Measurements from ENCODE around the gene LRRC23. TPM values are rescaled to one million over a fixed set of nuclear protein-coding genes. Genes with fewer than 3 reads are reported as not detected.

LRRC23 gene
- total and polyA plus RNA-seq, 2 of the 13 experiments (the other 11 are each of a cell fraction or from before 2014, with no cell fraction given), result 6.0 to 7.8 TPM

DNA sequence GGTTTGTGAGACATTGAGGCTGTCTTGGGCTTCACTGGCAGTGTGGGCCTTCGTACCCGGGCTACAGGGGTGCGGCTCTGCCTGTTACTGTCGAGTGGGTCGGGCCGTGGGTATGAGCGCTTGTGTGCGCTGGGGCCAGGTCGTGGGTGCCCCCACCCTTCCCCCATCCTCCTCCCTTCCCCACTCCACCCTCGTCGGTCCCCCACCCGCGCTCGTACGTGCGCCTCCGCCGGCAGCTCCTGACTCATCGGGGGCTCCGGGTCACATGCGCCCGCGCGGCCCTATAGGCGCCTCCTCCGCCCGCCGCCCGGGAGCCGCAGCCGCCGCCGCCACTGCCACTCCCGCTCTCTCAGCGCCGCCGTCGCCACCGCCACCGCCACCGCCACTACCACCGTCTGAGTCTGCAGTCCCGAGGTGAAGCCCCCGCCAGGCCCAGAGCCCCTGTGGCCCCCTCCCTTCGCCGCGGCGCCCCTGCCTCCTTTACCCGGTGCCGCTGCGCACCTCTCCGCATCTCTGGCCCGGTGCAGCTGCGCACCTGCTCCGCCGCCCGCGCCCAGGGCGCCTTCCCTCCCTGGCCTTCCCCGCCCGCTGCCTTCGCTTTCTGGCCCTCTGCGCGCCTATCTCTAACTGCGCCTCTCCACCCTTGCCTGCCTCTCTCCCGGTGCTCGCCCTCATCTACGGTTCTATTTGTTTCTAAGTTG is 9.8 kb downstream of the LRRC23 start, which contains the start of gene ENO2 (continued):
- TF ChIP-seq CAMTA2 (CRISPR knock-in tag; IDR thresholded peaks at IDR 0.05; ENCODE audit: borderline replicate concordance), result 0 out of 2 replicates have a peak, but pooled peaks have one; percentile 14
- TF ChIP-seq ESRRA (CRISPR knock-in tag; IDR thresholded peaks at IDR 0.05; ENCODE audit: low read depth), result no peak
- 0 out of 2 replicates have a peak, but pooled peaks have one; percentile 38 for TF ChIP-seq MXD1 (CRISPR knock-in tag; IDR thresholded peaks at IDR 0.05)
- TF ChIP-seq KLF12 (CRISPR knock-in tag; IDR thresholded peaks at IDR 0.05; ENCODE audit: borderline replicate concordance), result peak; percentile 12; the same call in 1 of the 2 replicates
- peak; percentile 12; the same call in 1 of the 2 replicates for TF ChIP-seq ARID2 (CRISPR knock-in tag; IDR thresholded peaks at IDR 0.05; ENCODE audit: borderline replicate concordance)
- no peak for TF ChIP-seq MEIS1 (CRISPR knock-in tag; IDR thresholded peaks at IDR 0.05; ENCODE audit: borderline replicate concordance)
- peak; percentile 67 for TF ChIP-seq CBX1 (IDR thresholded peaks at IDR 0.05; ENCODE audit: low read depth)
- no peak for TF ChIP-seq SATB2 (CRISPR knock-in tag; IDR thresholded peaks at IDR 0.05)
- 0 out of 2 replicates have a peak, but pooled peaks have one; percentile 5 for TF ChIP-seq REL (CRISPR knock-in tag; conservative IDR thresholded peaks at IDR 0.05)
- 0 out of 2 replicates have a peak, but pooled peaks have one; percentile 38 for TF ChIP-seq ZSCAN9 (CRISPR knock-in tag; IDR thresholded peaks at IDR 0.05; ENCODE audit: borderline replicate concordance)
- peak; percentile 47; the same call in 1 of the 2 replicates for TF ChIP-seq ZFP91 (CRISPR knock-in tag; IDR thresholded peaks at IDR 0.05; ENCODE audit: borderline replicate concordance)
- TF ChIP-seq MBD4 (IDR thresholded peaks at IDR 0.05; ENCODE audit: borderline replicate concordance, low read length), result no peak
- 0 out of 2 replicates have a peak, but pooled peaks have one; percentile 15 for TF ChIP-seq KAT8 (CRISPR knock-in tag; IDR thresholded peaks at IDR 0.05)
- peak; percentile 29 for TF ChIP-seq ARNTL (CRISPR knock-in tag; IDR thresholded peaks at IDR 0.05)
- TF ChIP-seq MAZ (IDR thresholded peaks at IDR 0.05; ENCODE audit: borderline replicate concordance, low read depth, low read length), result no peak
- peak; percentile 53; the same call in 1 of the 2 replicates for TF ChIP-seq MAZ (CRISPR knock-in tag; IDR thresholded peaks at IDR 0.05; ENCODE audit: low read depth)
- peak; percentile 79 for TF ChIP-seq UBTF (CRISPR knock-in tag; IDR thresholded peaks at IDR 0.05)
- no peak for TF ChIP-seq TCF7 (IDR thresholded peaks at IDR 0.05; ENCODE audit: low read depth)
- TF ChIP-seq NFKB2 (CRISPR knock-in tag; IDR thresholded peaks at IDR 0.05; ENCODE audit: borderline replicate concordance), result peak; percentile 42; the same call in 1 of the 2 replicates
- no peak for TF ChIP-seq MXD4 (CRISPR knock-in tag; IDR thresholded peaks at IDR 0.05)
- TF ChIP-seq ZNF607 (CRISPR knock-in tag; IDR thresholded peaks at IDR 0.05; ENCODE audit: borderline replicate concordance), result peak; percentile 46; the same call in 1 of the 2 replicates
- TF ChIP-seq HDAC2 (CRISPR knock-in tag; IDR thresholded peaks at IDR 0.05), result 0 out of 2 replicates have a peak, but pooled peaks have one; percentile 3
- peak; percentile 64; the same call in 1 of the 2 replicates for TF ChIP-seq ZNF772 (CRISPR knock-in tag; IDR thresholded peaks at IDR 0.05)
- TF ChIP-seq KLF16 (CRISPR knock-in tag; IDR thresholded peaks at IDR 0.05), result peak in 1 of 2 experiments; percentile 53; a peak in 1 of 4 replicates
- TF ChIP-seq ZNF550 (CRISPR knock-in tag; IDR thresholded peaks at IDR 0.05; ENCODE audit: borderline replicate concordance), result 0 out of 2 replicates have a peak, but pooled peaks have one; percentile 50
- peak; percentile 46 for TF ChIP-seq ZSCAN31 (CRISPR knock-in tag; IDR thresholded peaks at IDR 0.05; ENCODE audit: low read depth)
